ENCODE data around the gene PYDC1.
"Not testable (repeated sequence)": the region's sequence is repeated elsewhere in the genome, so short reads cannot be mapped to it uniquely, and the experiment has no call there.

PYDC1 gene

DNA sequence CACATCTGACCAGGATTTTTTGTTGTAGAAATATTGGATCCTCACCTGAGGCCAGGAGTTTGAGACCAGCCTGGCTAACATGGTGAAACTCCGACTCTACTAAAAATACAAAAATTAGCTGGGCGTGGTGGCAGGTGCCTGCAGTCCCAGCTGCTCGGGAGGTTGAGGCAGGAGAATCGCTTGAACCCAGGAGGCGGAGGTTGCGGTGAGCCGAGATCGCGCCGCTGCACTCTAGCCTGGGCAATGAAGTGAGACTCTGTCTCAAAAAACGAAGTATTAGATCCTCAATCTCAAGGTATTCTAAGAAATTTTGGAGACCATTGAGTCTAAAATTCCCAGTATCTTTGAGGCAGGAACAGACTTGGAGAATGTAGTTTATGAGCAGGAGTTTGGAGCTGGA, 21.1 kb downstream of the PYDC1 start:
- not testable (repeated sequence) for DNase-seq

GRCh38 chr16:31194898-31195297, 22.0 kb downstream of the PYDC1 start:
- DNase-seq = no peak

DNA sequence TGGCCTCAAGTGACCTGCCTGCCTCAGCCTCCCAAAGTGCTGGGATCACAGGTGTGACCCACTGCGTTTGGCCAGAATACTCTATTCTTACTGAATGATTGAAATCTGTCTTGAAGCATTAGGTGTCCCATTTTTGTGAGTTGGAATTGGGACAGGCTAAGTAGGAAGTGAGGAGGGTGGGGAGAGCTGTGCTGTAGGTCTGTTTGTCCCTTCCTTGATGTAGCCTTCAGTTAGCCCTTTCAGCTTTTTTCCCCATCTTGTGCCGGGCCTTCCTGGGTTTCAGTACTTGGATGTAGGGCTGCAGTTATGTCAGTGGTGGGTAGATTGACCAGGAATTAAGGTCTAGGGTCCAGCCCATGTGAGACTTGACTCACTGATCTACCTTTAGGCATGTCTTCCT, 23.1 kb downstream of the PYDC1 start:
- no peak for DNase-seq

DNA sequence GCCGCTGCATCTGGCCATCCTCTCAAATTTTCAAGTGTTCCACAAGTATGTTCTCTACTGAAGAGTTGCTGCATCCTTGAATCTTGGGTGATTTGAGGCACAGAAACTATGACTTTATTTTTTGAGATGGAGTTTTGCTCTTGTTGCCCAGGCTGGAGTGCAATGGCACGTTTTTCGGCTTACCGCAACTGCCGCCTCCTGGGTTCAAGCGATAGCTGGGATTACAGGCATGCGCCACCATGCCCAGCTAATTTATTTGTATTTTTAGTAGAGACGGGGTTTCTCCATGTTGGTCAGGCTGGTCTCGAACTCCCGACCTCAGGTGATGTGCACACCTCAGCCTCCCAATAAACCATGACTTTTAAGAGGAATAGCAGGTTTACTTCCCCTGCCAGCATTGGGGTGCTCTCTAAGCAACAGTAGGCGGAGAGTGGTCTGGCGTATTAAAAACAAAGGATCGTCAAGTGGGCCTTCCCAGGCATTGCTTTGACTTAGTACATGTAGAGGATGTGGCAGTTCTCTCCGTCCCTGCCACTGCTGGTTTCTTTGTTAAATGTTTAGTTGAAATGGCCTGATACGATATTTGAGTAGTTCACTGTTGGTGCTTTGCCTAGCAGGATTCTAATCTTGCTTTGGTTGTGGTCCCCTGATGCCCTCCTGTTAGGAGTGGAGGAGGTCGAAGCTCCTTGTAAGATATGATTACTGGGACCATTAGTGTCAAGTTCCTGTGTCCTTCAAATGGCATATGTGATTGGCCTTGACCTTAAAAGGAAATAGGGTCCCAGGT, 23.9 kb downstream of the PYDC1 start:
- no peak for DNase-seq

- no peak for DNase-seq
Measured at GRCh38 chr16:31191697-31192428, 25.1 kb downstream of the PYDC1 start.

- no peak for DNase-seq
Measured at GRCh38 chr16:31190818-31191444, 26.0 kb downstream of the PYDC1 start.

DNA sequence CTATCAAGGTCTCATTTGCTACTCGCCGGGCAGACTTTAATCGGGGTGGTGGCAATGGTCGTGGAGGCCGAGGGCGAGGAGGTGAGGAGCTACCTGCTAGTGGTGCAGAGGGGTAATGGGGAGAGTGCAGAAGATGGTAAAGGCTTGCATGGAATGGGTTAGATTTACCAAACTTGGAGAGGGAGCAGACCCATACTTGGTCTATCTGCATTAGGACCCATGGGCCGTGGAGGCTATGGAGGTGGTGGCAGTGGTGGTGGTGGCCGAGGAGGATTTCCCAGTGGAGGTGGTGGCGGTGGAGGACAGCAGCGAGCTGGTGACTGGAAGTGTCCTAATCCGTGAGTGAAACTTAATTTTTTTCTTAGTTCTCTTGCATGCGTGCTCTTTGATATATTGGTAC, 26.9 kb downstream of the PYDC1 start:
- no peak for DNase-seq

GRCh38 chr16:31189412-31189778, 27.5 kb downstream of the PYDC1 start:
- DNase-seq = no peak

DNA sequence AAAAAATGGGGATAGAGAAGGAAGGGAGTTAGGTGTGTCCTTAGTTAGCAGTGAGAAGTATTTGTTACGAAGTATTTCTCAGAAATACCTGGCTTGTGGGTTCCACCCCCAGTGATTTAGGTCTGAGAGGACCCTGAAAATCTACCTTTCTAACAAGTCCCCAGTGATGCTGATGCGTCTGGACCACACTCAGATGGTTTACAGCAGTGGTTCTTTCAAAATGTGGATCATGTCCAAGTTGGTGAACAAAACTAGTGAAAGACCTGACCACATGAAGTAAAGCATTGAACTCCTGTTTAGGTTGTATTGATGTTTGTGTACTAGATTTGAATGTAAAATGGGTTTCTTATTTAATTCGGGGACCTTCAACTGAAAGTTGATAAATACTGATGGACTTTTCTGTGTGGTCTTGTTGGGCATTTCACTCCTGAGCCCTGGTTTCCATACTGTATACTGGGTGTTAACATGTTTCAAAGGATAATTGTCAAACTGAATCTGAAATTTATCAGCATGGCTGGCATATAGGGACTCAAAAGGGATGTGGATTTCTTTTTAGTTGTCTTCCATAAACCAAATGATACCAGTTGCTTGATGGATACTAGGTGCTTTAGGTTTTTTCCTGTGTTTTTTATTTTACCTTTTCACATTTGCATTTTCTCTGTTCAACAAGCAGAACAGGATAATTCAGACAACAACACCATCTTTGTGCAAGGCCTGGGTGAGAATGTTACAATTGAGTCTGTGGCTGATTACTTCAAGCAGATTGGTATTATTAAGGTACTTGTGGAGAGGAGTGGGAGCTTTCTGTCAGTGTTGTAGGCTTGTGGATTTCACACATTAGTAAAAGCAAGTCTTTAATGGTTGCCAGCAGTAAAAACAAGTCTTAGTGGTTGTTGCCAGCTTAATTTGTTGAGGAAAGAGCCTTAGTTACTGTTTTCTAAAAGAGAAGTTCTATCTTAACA, 28.2 kb downstream of the PYDC1 start:
- DNase-seq = no peak

DNA sequence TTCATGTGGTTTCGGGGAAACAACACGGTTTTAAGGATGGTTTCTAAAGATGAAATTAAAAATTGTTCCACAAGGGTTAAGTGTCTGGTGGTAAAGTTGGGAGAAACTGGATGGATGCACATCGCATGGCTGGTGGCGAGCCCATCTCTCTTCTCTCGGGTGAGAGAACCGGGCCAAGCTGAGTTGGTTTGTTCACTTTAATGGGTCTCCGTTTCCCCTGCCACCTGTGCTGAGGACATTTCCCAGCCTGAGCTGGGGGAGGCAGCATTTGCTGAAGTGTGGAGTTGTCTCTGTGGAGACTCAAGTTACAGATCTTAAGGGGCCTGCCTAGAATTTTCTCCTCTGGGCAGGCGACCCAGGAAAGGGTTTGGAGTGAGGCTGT, 29.1 kb downstream of the PYDC1 start:
- DNase-seq = no peak

- no peak for DNase-seq
Measured at GRCh38 chr16:31186930-31187807, 29.8 kb downstream of the PYDC1 start.

DNA sequence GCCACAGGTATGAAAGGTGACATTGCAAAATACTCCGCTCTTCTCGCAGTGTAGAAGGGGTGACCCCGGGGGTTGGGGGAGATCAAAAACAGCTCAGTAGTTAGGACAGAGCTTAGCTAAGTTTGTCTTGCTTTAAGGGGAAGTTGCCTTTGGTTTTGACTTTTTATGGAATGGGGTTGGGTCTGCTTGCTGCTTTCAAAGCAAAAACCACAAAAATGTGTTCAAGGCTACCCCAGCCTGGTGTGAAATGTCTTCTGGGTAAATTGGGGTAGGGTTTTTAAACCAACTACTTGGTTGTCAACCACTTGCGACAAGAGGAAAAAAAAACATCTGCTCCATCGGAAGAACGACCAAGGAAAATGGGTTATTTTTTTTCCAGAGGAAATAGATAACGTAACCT, 30.8 kb downstream of the PYDC1 start:
- DNase-seq = peak; percentile 26 to 38

DNA sequence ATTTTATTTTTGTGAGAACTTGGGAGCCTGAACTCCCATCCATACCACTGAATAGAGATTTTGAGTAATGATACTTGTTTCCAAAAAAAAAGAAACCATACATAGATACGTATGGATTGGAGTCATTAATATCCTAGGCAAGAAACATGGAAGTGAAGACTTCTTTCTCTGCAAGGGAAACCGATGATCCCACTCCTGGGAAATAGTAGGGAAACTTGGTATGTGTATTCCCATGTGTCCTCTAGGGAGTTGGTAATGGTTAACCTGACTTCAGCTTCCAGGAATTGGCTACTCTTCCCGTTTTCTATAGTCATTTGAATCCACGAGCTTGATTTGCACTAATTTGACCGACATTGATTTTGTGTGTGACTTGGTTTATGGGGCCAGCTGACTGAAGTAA, 31.6 kb downstream of the PYDC1 start:
- DNase-seq = no peak

DNA sequence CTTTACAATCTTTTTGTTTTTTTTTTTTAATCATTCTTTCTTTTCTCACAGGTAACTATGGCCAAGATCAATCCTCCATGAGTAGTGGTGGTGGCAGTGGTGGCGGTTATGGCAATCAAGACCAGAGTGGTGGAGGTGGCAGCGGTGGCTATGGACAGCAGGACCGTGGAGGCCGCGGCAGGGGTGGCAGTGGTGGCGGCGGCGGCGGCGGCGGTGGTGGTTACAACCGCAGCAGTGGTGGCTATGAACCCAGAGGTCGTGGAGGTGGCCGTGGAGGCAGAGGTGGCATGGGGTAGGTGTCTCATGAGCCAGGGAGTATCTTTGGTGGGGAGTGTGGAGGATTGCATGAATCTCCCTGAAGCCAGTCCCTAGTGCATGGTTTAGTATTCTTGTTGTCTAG, 32.0 kb downstream of the PYDC1 start:
- no peak for DNase-seq

DNA sequence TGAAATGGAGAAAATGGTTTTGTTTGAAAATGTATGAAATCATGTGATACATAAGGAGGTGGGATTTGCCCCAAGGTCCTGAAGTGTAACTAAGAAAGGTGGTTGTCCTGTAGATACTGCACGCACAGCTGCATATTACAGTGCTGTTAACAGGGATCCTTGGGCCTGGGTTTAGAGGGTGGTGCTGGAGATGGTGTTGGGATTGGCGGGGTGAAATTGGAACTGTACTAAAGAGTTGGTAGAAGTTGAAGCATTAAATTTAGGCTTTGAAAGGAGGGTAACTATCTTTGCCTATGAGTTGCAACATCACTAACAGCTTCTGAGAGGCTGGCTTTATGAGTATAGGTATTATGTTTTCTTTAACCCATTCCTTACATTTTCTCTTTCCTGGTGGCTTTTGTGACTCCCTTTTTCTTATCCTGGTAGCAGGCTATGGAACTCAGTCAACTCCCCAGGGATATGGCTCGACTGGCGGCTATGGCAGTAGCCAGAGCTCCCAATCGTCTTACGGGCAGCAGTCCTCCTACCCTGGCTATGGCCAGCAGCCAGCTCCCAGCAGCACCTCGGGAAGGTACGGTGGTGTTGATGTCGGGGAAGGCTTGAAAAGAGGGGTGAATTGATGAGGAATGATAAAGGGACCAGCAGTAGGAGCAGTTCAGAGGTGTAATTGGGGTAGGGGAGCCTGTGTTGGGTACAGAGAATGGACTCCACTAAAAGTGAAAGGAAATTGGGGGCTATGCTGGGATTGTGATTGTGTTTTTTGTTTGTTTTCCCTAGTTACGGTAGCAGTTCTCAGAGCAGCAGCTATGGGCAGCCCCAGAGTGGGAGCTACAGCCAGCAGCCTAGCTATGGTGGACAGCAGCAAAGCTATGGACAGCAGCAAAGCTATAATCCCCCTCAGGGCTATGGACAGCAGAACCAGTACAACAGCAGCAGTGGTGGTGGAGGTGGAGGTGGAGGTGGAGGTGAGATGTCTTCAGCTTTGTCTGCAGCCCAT, 33.2 kb downstream of the PYDC1 start:
- DNase-seq = no peak

GRCh38 chr16:31182391-31182790, 34.5 kb downstream of the PYDC1 start:
- no peak for DNase-seq

DNA sequence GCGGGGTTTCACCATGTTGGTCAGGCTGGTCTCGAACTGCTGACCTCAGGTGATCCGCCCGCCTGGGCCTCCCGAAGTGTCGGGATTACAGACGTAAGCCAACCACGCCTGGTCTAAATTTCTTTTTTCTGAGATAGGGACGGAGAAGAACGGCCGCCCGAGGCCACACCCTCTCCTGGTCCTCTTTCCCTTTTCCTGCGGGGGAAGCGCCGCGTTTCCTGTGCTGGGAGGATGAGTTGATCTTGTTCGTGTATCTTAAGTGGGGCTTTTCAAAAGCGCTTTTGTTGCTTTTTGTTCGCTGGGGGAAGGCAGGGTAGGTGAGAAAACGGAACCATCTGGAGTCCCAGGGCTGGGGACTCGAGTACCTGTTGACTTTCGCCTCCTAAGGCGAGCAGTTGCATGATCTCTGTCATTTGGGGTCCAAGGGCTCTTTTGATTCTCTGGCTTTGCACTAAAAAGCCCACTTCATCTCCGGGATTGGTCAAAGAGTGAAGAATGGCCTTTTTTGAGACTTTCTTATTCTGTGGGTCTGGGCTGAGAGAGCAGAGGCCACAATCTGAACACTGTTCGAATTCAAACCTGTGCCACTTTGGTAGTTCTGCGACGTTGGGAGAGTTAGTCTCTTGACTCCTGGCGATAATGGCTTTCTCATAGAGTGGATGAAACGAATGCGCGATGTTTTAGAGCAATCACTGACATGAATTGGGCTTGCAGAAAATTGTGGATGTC, 35.7 kb downstream of the PYDC1 start:
- DNase-seq = no peak

DNA sequence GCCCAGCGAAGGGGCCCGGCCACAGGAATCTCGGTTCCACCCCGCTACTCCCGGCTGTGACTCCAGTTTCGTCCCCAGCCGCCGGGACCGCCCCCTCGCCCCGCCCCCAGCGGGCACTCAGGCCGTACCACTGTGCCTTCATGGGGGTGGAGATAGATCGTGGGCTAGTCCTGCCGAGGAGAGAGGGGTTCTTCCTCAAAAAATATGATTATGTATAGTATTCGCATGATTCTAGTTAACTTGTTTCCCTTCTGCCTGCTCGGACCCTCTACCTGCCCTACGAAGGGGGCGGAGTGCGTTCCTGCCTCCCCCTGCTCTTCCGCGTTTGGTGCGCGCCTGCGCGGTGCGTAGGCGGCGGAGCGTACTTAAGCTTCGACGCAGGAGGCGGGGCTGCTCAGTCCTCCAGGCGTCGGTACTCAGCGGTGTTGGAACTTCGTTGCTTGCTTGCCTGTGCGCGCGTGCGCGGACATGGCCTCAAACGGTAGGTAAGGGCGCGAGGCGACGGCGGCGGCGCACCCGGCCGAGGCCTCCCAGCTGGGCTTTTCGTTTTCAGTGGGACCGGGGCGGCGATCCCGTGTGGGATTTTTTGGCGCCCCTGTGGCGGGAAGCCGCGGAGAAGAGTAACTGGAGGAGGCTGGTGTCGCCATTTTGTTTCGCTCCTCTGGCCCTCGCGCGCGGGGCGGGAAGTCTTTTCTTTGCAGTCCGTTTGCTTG, 37.0 kb downstream of the PYDC1 start, which contains the start of gene FUS:
FUS (plus strand) TSS at position 393 of the 713 bp plus-strand sequence; CDS start at position 469, 76 bp downstream.
- peak; percentile 58 to 64 for DNase-seq

DNA sequence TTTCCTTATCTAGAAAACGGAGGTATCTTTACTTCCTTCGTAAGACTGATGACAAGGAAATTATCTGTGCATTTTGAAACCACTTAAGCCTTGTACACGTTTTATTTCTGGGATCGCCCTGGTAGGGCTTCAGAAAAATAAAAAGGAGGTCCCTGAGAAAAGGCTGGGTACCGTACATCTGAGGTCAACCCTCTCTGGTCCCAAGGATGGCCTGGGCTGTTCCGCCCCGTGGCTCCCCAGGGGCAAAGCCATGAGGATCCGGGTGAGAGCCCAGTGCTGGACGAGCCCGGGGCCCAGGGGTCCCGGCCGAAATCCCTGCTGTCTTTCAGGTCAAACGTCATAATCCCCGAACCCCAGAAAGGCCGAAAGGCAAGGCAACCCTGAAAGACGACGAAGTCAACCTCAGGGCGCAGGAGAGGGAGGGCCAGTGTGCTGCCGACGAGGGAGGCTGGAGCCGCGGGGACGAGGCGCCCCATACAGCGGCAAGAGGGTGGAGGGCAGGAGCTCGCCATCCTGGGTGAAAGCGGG, 37.7 kb downstream of the PYDC1 start:
- DNase-seq = no peak
